GM21515 (cell line): ENCODE data around the gene HOXA1.
A peak's percentile ranks its signal among the peaks of the same experiment; 100 is the strongest.

ENCODE experiments used
- ATAC-seq: cut with Tn5 transposase; IDR thresholded peaks from one replicate; pipeline ENCODE4 v1.9.1; 2021; ENCODE audit not compliant: unreplicated experiment

The HOXA1 gene

GRCh38 chr7:27132214-27132613, 36.4 kb upstream of the HOXA1 start:
- ATAC-seq, result no peak

- no peak for ATAC-seq
Observed at GRCh38 chr7:27131390-27131819, 35.6 kb upstream of the HOXA1 start.

- ATAC-seq, result peak; percentile 61
Observed at GRCh38 chr7:27130540-27131389, 35.0 kb upstream of the HOXA1 start, which contains the start of gene HOXA4. HOXA4 (minus strand) TSS chr7:27130757; CDS start chr7:27130733, 24 bp downstream.

GRCh38 chr7:27129729-27130539, 34.1 kb upstream of the HOXA1 start:
- no peak for ATAC-seq

GRCh38 chr7:27128776-27129728, 33.3 kb upstream of the HOXA1 start:
- ATAC-seq, result no peak

- ATAC-seq, result no peak
Observed at GRCh38 chr7:27128034-27128433, 32.2 kb upstream of the HOXA1 start.

GRCh38 chr7:27126596-27127327, 31.0 kb upstream of the HOXA1 start:
- ATAC-seq, result no peak

GRCh38 chr7:27125986-27126394, 30.2 kb upstream of the HOXA1 start:
- ATAC-seq, result no peak

- ATAC-seq, result no peak
Observed at GRCh38 chr7:27124902-27125689, 29.3 kb upstream of the HOXA1 start.

GRCh38 chr7:27124096-27124901, 28.5 kb upstream of the HOXA1 start:
- ATAC-seq, result no peak

GRCh38 chr7:27123477-27124053, 27.8 kb upstream of the HOXA1 start:
- no peak for ATAC-seq

- no peak for ATAC-seq
Observed at GRCh38 chr7:27123007-27123476, 27.2 kb upstream of the HOXA1 start.

GRCh38 chr7:27122077-27122910, 26.5 kb upstream of the HOXA1 start:
- no peak for ATAC-seq

- no peak for ATAC-seq
Observed at GRCh38 chr7:27121684-27122076, 25.9 kb upstream of the HOXA1 start.

GRCh38 chr7:27119412-27119911, 23.7 kb upstream of the HOXA1 start:
- ATAC-seq, result no peak

- ATAC-seq, result no peak
Observed at GRCh38 chr7:27118580-27118979, 22.8 kb upstream of the HOXA1 start.
